Panc1 (cell line): ENCODE data around the gene AGBL4.

Source experiments
- POLR2AphosphoS5 ChIP-seq: IDR thresholded peaks from 2 replicates; pipeline ENCODE4 v1.6.1; 2012; ENCODE audit warnings: mild to moderate bottlenecking, low read depth, low read length, moderate library complexity
- TF ChIP-seq, protein P1 (sequence below): fragments of 450-650 bp; IDR thresholded peaks from 2 replicates; pipeline ENCODE4 v1.5.1; 2017; ENCODE audit warnings: mild to moderate bottlenecking
- TF ChIP-seq, protein P2 (sequence below), 2 experiments: IDR thresholded peaks; 2 replicates each; pipeline ENCODE4 v1.6.1; 2011 to 2012; ENCODE audit warnings: low read depth in 2 of 2, control low read depth in 1 of 2, low read length in 1 of 2, mild to moderate bottlenecking in 1 of 2, moderate library complexity in 1 of 2; ENCODE audit not compliant: insufficient read depth in 1 of 2

DNA sequence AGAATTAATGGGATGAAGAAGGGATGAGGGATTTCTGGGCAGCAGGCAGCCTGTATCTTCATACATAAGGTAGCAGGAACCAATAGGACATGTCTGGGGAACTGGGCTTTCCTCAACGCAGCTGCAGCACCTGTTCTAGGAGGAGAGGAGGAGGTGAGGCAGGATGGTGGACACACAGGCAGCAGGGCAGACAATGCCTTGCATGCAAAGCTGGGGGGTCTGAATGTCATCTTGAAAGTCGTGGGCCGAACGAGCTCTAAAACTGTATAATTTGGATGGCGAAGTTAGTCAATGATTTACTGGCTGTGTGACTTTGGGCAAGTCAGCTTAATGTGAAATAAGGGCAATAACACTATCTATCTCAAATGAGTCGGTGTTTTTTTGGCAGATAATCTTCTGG is 1371.4 kb downstream of the AGBL4 start:
- TF ChIP-seq, protein P1, sequence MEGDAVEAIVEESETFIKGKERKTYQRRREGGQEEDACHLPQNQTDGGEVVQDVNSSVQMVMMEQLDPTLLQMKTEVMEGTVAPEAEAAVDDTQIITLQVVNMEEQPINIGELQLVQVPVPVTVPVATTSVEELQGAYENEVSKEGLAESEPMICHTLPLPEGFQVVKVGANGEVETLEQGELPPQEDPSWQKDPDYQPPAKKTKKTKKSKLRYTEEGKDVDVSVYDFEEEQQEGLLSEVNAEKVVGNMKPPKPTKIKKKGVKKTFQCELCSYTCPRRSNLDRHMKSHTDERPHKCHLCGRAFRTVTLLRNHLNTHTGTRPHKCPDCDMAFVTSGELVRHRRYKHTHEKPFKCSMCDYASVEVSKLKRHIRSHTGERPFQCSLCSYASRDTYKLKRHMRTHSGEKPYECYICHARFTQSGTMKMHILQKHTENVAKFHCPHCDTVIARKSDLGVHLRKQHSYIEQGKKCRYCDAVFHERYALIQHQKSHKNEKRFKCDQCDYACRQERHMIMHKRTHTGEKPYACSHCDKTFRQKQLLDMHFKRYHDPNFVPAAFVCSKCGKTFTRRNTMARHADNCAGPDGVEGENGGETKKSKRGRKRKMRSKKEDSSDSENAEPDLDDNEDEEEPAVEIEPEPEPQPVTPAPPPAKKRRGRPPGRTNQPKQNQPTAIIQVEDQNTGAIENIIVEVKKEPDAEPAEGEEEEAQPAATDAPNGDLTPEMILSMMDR: no peak
- TF ChIP-seq POLR2AphosphoS5: no peak
- TF ChIP-seq, protein P2, sequence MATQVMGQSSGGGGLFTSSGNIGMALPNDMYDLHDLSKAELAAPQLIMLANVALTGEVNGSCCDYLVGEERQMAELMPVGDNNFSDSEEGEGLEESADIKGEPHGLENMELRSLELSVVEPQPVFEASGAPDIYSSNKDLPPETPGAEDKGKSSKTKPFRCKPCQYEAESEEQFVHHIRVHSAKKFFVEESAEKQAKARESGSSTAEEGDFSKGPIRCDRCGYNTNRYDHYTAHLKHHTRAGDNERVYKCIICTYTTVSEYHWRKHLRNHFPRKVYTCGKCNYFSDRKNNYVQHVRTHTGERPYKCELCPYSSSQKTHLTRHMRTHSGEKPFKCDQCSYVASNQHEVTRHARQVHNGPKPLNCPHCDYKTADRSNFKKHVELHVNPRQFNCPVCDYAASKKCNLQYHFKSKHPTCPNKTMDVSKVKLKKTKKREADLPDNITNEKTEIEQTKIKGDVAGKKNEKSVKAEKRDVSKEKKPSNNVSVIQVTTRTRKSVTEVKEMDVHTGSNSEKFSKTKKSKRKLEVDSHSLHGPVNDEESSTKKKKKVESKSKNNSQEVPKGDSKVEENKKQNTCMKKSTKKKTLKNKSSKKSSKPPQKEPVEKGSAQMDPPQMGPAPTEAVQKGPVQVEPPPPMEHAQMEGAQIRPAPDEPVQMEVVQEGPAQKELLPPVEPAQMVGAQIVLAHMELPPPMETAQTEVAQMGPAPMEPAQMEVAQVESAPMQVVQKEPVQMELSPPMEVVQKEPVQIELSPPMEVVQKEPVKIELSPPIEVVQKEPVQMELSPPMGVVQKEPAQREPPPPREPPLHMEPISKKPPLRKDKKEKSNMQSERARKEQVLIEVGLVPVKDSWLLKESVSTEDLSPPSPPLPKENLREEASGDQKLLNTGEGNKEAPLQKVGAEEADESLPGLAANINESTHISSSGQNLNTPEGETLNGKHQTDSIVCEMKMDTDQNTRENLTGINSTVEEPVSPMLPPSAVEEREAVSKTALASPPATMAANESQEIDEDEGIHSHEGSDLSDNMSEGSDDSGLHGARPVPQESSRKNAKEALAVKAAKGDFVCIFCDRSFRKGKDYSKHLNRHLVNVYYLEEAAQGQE (IDR thresholded peaks at IDR 0.05; ENCODE audit: insufficient read depth in 1 of 2, low read depth in 2 of 2, low read length in 1 of 2): no peak
